NCI-H2227 (cell line): ENCODE results near the gene CHURC1.
"Not testable (repeated sequence)": the region's sequence is repeated elsewhere in the genome, so short reads cannot be mapped to it uniquely, and the experiment has no call there.

Source experiments
- DNase-seq: peaks from one replicate; lab custom pipeline; 2025; ENCODE audit not compliant: unreplicated experiment; lab: John Stamatoyannopoulos, UW

Gene CHURC1

GRCh38 chr14:64906022-64906421, 8.2 kb upstream of the CHURC1 start:
- DNase-seq: no peak

- peak; percentile 17 for DNase-seq
These were observed 3.3 kb upstream of the CHURC1 start for GRCh38 chr14:64910847-64911495.

GRCh38 chr14:64912261-64912660, 2.0 kb upstream of the CHURC1 start:
- no peak for DNase-seq

DNA sequence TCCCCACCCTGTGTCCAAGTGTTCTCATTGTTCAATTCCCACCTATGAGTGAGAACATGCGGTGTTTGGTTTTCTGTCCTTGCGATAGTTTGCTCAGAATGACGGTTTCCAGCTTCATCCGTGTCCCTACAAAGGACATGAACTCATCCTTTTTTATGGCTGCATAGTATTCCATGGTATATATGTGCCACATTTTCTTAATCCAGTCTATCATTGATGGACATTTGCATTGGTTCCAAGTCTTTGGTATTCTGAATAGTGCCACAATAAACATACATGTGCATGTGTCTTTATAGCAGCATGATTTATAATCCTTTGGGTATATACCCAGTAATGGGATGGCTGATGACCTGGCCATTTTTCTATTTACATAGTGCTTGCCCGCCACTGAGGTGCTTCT, 778 bp upstream of the CHURC1 start:
- DNase-seq: not testable (repeated sequence)

DNA sequence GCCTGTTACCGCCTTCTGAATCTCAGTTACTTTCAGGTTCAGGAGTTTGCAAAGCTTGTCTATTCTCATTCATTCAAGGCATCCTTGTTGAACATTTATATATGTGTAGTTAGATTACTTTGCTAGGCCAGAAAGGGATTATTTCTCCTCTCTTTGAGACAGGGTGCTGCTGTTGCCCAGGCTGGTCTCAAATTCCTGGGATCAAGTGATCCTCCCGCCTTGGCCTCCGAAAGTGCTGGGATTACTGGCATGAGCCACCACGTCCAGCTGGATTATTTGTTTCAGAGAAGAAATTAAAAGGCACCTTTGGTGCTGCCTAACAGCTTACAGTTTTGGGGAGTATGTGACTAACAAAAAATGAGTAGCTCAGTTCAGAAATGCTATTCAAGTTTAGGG, 772 bp downstream of the CHURC1 start:
- DNase-seq: no peak

GRCh38 chr14:64915797-64916196, 1.5 kb downstream of the CHURC1 start:
- DNase-seq: no peak

DNA sequence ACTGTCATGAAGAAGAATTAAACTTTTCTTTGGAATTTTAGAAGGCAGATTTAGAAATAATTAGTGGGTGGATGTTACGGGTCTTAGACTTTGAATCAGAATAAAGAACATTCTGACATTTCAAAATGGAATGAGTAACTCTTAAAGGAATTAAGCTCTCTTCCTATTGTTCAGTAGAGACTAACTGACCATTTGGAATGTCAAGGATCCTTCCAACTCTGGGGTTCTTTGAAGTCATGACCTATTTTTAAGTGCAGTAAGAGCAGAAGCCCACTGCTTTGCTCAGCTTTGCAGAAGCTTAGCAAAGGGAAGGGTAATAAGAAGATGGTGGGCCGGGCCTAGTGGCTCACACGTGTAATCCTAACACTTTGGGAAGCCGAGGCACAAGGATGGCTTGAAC, 4.0 kb downstream of the CHURC1 start:
- no peak for DNase-seq

DNA sequence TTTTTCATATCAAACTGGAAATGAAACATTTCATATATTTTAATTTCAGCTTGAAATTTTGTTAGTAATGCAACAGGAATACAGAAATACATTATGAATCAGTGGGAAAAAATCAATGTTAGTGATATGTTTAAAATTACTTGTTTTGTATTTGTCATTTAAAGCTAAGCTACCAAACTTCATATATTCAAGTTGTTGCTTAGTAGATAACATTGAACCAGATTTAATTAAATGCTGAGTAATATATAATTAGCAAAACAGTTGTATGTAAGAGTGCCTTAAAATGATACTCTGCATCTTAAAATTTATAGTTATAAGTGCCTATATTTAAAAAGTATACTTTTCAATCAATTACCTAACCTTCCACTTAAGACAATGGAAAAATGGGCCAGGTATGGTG, 5.0 kb downstream of the CHURC1 start:
- DNase-seq: no peak

GRCh38 chr14:64919618-64920017, 5.4 kb downstream of the CHURC1 start:
- no peak for DNase-seq

GRCh38 chr14:64920465-64920864, 6.2 kb downstream of the CHURC1 start:
- no peak for DNase-seq

GRCh38 chr14:64923015-64923414, 8.8 kb downstream of the CHURC1 start:
- DNase-seq: no peak

- no peak for DNase-seq
These were observed 12.2 kb downstream of the CHURC1 start for GRCh38 chr14:64926398-64926995.

GRCh38 chr14:64927031-64927430, 12.8 kb downstream of the CHURC1 start:
- DNase-seq: no peak

GRCh38 chr14:64928239-64929013, 14.2 kb downstream of the CHURC1 start:
- no peak for DNase-seq

DNA sequence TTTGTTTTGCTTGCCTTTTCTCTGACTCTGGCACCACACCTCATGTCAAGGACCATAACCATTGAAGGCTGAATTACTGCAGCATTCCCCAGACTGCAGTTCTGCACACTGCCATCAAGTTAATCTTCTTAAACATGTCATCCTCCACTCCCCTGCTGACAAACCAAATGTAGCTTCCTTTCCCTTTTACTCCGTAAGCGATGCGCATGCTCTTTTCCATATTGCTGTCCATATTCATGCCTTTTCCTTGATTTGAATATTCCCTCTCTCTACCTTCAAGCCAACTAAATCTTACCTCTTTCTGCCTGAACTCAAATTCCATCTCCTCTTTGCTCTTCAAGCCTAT, 14.7 kb downstream of the CHURC1 start:
- DNase-seq: no peak

GRCh38 chr14:64930085-64930843, 16.0 kb downstream of the CHURC1 start:
- no peak for DNase-seq

- no peak for DNase-seq
These were observed 16.9 kb downstream of the CHURC1 start for GRCh38 chr14:64931123-64931522.

- no peak for DNase-seq
These were observed 18.0 kb downstream of the CHURC1 start for GRCh38 chr14:64932231-64932630.

DNA sequence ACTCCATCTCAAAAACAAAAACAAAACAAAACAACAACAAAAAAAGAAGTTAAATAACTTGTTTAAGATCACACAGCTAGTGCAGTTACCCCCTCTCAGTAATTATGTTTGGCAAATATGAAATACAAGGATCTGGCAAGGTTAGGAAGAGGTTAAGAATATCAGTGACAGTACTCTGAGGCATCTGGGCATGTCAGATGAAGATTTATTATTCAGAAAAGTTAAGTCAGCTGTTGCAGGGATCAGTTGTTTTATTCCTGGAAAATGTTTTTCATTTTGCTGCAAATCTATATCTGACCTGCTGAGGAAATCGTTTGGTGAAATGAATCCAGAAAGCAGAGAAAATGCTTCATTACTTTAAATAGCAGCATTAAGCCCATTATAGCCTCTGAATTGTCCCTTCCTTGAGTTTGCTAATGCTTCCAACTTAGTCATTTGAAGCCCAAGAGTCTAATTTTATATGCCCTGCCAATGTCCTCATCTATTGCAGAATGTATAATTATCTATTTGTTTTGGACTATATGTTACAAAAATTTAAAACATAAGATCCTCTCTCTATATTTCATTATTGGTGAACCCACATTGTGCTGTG, 20.2 kb downstream of the CHURC1 start:
- DNase-seq: no peak

DNA sequence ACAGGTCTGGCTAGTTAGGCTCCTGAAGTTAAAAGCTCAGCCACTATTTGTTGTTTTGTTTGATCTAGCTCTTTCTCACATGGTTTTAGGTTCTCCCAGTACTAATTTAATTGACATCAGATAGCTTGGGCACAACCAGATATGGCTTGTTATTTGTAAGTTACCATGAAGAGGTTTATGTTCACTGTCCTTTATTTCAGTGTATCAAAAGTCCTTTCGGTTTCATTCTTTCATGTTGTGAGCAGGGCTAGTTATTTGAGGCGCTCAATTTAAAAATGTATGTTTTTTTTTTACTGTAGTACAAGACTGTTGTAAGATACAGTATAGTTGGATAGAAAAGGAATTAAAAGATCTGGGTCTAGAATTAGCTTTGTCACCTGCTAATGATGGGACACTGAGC, 21.3 kb downstream of the CHURC1 start:
- DNase-seq: no peak

- no peak for DNase-seq
These were observed 23.0 kb downstream of the CHURC1 start for GRCh38 chr14:64937171-64937820.
